Ovary (tissue), 9 donors: ENCODE results near the gene ADAMTS5. TPM values are rescaled to one million over a fixed set of nuclear protein-coding genes. Genes with fewer than 3 reads are reported as not detected.
A peak's percentile ranks its signal among the peaks of the same experiment; 100 is the strongest.

ENCODE experiments used
- DNase-seq, 5 donors: peaks; one replicate each; pipeline ENCODE4 v3.0.0-alpha.2; 2019 to 2020
- H3K27ac ChIP-seq, 2 donors: fragments of 200-600 bp; one replicate each; pipeline versions ENCODE4 v1.5.1 to v1.8.0; 2019 to 2022
- H3K27me3 ChIP-seq: fragments of 200-600 bp; one replicate; pipeline ENCODE4 v1.8.0; 2022
- H3K36me3 ChIP-seq: fragments of 200-600 bp; sonication (generic); one replicate; pipeline ENCODE4 v1.5.1; 2019
- H3K4me1 ChIP-seq: one replicate; pipeline ENCODE4 v1.8.1; 2013; ENCODE audit warnings: mild to moderate bottlenecking, moderate library complexity; ENCODE audit not compliant: insufficient read depth
- H3K4me3 ChIP-seq: fragments of 200-600 bp; sonication (generic); one replicate; pipeline ENCODE4 v1.5.1; 2017
- H3K9me3 ChIP-seq, 2 donors: fragments of 200-600 bp in 1 of 2; sonication (generic) in 1 of 2; one replicate each; pipeline versions ENCODE4 v1.5.1 to v1.8.1; 2013 to 2019; ENCODE audit warnings: mild to moderate bottlenecking in 1 of 2, moderate library complexity in 1 of 2
- EP300 ChIP-seq: sonication (generic); formaldehyde crosslinking; IDR thresholded peaks from one replicate; pipeline ENCODE4 v1.6.1; 2017; ENCODE audit warnings: antibody characterized with exemption
- POLR2A ChIP-seq: fragments of 450-650 bp; IDR thresholded peaks from one replicate; pipeline ENCODE4 v1.6.1; 2017; ENCODE audit warnings: antibody characterized with exemption, mild to moderate bottlenecking, moderate library complexity
- WGBS, 3 donors: extraction: QIAGEN DNeasy Blood & Tissue Kit in 1 of 3; methylation state at CpG; one replicate each; pipeline versions ENCODE4 v1.1.5 to v1.1.7; 2013 to 2017; 5-methylcytosine and 5-hydroxymethylcytosine counted together
- intact Hi-C, 4 donors: fragments of 100-400 bp; cut with DNase I; formaldehyde crosslinking; loops; one replicate each; pipeline versions ENCODE4 v1.11.0 to v1.15.1; 2022 to 2023
- polyA plus RNA-seq, 2 donors: library from polyadenylated mRNA; stranded (reverse); fragments of 200-250 nt in 1 of 2; fragments of 350-450 nt in 1 of 2; fragmentation: Illumina TruSeq in 1 of 2; extraction: RNeasy Lipid Tissue Mini Kit (QIAGEN cat#74804) in 1 of 2; gene quantifications; one replicate each; pipeline ENCODE4 v1.2.3, GENCODE V29; 2013 to 2014
- total RNA-seq, 7 donors: library from RNA; depleted of rRNA in 2 of 7; stranded (reverse); fragments of >200 nt in 2 of 7; fragmentation: NEBNext Ultra II Directional in 3 of 7; extraction: Animal tissue kit (Norgen Biotek cat#: 25700) in 3 of 7; gene quantifications; one replicate each; pipeline versions ENCODE4 v1.1.0 to v1.2.4, GENCODE V29; 2016 to 2023
- TF ChIP-seq, protein P1 (sequence below), 3 donors: fragments of 450-650 bp in 2 of 3; fragments of 200-600 bp in 1 of 3; IDR thresholded peaks; one replicate each; pipeline versions ENCODE4 v1.5.1 to v1.8.0; 2016 to 2022; ENCODE audit warnings: antibody characterized with exemption in 3 of 3, mild to moderate bottlenecking in 1 of 3
- donor health status: DM: no; HTN: no; CAD: no; lungs with moderate emphysema.
- donor health status: DM: no; HTN: no; CAD: no.
- donor health status: Bipolar disorder and iron deficiency.
- donor health status: DM: yes; HTN: yes; CAD: no.
- donor health status: DM: no; HTN: no; CAD: no.
- donor health status: DM: yes; HTN: yes; CAD: no.

The ADAMTS5 gene
- total and polyA plus RNA-seq, 9 donors: 9.2 to 37.3 (median 21.0) TPM

DNA sequence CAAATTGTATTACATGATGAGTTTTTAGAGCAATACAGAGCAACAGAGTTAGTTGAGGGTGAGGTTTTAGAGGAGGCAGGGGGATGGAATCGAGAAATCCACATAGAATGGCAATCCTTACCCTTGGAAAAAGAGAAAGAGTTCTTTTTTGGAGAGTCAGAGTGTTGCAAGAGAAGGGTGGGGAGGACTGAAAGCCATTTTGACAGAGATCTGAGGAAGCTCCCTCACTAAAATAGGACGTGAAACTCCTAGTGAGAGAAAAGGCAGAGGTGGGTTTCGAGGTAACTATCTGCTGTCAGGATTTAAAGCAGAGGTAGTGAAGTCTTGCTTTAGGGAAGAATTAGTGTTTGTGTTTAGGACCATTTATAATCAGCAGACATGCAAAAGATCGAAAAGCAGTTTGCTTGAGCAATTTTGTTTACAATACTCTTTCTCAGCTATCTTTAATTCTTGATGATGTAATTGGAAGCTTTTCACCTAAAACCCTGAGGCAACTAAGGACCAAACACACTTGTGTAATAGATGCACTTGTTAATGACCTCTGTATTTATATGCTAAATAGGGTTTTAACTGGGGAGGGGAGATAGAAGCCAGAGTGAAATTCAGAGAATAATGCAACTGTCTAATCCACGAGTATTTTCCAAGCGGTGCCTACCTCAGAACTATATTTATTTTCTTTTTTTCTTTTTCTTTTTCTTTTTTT lies 20.0 kb downstream of the ADAMTS5 start:
- H3K36me3 ChIP-seq: no peaks in the 10 kb centered on the region
- no peak for DNase-seq
- H3K9me3 ChIP-seq: no peaks in the 10 kb centered on the region
- peaks cover 8% of the 10 kb centered on the region for H3K4me1 ChIP-seq
- TF ChIP-seq, protein P1, sequence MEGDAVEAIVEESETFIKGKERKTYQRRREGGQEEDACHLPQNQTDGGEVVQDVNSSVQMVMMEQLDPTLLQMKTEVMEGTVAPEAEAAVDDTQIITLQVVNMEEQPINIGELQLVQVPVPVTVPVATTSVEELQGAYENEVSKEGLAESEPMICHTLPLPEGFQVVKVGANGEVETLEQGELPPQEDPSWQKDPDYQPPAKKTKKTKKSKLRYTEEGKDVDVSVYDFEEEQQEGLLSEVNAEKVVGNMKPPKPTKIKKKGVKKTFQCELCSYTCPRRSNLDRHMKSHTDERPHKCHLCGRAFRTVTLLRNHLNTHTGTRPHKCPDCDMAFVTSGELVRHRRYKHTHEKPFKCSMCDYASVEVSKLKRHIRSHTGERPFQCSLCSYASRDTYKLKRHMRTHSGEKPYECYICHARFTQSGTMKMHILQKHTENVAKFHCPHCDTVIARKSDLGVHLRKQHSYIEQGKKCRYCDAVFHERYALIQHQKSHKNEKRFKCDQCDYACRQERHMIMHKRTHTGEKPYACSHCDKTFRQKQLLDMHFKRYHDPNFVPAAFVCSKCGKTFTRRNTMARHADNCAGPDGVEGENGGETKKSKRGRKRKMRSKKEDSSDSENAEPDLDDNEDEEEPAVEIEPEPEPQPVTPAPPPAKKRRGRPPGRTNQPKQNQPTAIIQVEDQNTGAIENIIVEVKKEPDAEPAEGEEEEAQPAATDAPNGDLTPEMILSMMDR (IDR thresholded peaks at IDR 0.05): no peak
- H3K4me3 ChIP-seq: no peak overlapping the region
- intact Hi-C loops: no loop called here
- 47 to 60% (median 58%) methylated on average over 6 of the region's 6 CpGs for WGBS, 3 donors
- no peaks in the 10 kb centered on the region for H3K27me3 ChIP-seq
- peak overlapping the region; percentile 9 to 29 for H3K27ac ChIP-seq

DNA sequence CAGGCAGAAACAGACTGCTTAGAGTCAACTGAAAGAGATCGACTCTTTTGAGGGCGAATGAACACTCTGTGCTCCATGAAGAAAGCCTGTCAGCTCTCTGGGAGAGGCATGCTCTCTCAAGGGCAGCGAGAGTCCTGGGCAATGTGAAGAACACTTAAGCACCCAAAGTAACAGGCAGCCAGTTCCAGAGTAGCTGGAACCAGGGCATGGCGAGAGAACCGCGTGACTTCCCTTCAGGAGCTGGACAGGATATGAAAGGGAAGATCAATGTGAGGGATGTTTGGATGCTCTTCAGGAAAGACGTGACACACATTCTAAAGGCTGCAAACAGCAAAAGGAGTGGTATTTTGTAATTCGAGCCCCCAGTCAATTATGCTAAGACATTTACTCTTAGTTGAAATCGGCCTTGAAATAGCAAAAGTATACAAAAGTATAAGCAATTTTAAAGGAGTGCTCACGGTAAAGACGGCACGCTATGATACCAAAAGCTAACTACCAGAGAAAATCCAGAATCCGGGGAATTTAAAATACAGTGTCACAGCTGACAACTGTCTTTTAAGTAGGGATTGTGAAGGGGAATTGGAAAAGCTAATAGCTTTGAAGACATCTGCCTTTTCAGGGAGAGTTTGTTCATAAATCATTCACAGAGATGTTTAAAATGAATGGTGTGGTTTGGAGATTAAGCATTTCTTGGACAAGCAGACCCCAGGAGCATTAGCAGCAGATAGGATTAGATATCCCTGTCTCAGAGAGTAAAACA lies 20.8 kb downstream of the ADAMTS5 start:
- H3K9me3 ChIP-seq: no peaks in the 10 kb centered on the region
- H3K27me3 ChIP-seq: no peaks in the 10 kb centered on the region
- peaks cover 8% of the 10 kb centered on the region for H3K4me1 ChIP-seq
- intact Hi-C loops: no loop called here
- no peaks in the 10 kb centered on the region for H3K36me3 ChIP-seq
- H3K4me3 ChIP-seq: no peak overlapping the region
- H3K27ac ChIP-seq: peak overlapping the region in 1 of 2 donors; percentile 29
- TF ChIP-seq, protein P1 (IDR thresholded peaks at IDR 0.05): no peak
- TF ChIP-seq EP300 (no peak), POLR2A (no peak)
- 29 to 40% (median 32%) methylated on average over 13 of the region's 13 CpGs for WGBS, 3 donors
- peak; percentile 35 to 55 (median 48) for DNase-seq

DNA sequence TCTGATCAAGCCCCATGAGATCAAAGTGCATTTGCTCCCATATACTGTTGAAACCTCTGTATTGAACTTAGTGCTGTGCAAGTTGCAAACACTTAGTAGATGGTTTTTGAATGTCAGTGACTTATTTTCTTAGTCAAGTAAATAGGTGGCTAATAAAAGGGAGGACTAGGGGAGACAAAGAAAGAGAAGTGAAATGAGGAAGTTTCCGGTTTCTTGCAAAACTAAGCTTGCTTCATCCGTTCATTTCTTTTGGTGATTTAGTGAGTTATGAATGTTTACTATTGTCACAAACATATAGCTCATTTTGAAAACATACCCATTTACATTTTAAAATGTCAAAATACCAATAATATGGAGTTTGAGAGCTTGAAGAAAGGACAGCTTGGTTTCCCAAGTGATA lies 23.0 kb downstream of the ADAMTS5 start:
- TF ChIP-seq EP300: no peak
- TF ChIP-seq, protein P1 (IDR thresholded peaks at IDR 0.05): no peak
- no peak for TF ChIP-seq POLR2A
- no peaks in the 10 kb centered on the region for H3K27me3 ChIP-seq
- intact Hi-C loops: no loop called here
- peaks cover 10% of the 10 kb centered on the region for H3K4me1 ChIP-seq
- WGBS, 3 donors: 84 to 87% (median 85%) methylated on average over 2 of the region's 2 CpGs
- H3K9me3 ChIP-seq: no peaks in the 10 kb centered on the region
- no peak for DNase-seq
- no peaks in the 10 kb centered on the region for H3K36me3 ChIP-seq
- no peak overlapping the region for H3K27ac ChIP-seq
- H3K4me3 ChIP-seq: no peak overlapping the region

DNA sequence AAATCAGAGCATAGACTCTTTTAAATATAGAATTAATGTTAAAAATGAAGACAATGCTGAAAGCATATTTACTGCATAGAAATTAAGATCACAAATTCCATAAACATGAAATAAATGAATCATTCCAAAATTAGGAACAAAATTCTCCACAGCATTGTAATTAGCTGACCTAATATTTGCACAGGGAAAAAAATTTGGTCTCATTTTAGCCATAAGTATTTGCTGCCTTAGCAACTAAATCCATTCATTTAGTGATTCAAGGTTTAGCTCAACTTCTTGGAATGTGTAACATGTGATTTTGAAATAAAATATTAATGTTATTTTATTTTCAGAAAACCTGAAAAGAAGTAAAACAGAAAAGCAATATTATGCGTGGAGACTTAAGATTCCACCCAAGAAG lies 25.5 kb downstream of the ADAMTS5 start:
- intact Hi-C loops: no loop called here

More for the DNA sequence above, 25.5 kb downstream of the ADAMTS5 start:
- DNase-seq: no peak
- WGBS, 3 donors: 14 to 54% (median 32%) methylated on average over 1 of the region's 1 CpG
- no peaks in the 10 kb centered on the region for H3K27me3 ChIP-seq
- H3K4me3 ChIP-seq: no peak overlapping the region
- H3K4me1 ChIP-seq: peaks cover 5% of the 10 kb centered on the region
- no peaks in the 10 kb centered on the region for H3K9me3 ChIP-seq
- TF ChIP-seq, protein P1 (IDR thresholded peaks at IDR 0.05): no peak
- TF ChIP-seq POLR2A: no peak
- TF ChIP-seq EP300: no peak
- H3K36me3 ChIP-seq: no peaks in the 10 kb centered on the region
- H3K27ac ChIP-seq: no peak overlapping the region
